Thoracic aorta (tissue), 2 donors: ENCODE data around the gene ARHGAP33. TPM values are rescaled to one million over a fixed set of nuclear protein-coding genes. Genes with fewer than 3 reads are reported as not detected.

ENCODE experiments used
- ATAC-seq: fragments of 150-250 bp; one replicate; pipeline ENCODE4 v1.8.0; 2017; ENCODE audit warnings: low read depth; ENCODE audit not compliant: insufficient number of reproducible peaks, low FRiP score
- DNase-seq: peaks from one replicate; pipeline ENCODE4 v3.0.0-alpha.2; 2020; ENCODE audit warnings: low spot score
- H3K27ac ChIP-seq, 2 donors: fragments of 200-600 bp; sonication (generic); 1 replicate in 1 of 2; 2 replicates in 1 of 2; pipeline ENCODE4 v1.5.1; 2016; ENCODE audit warnings: mild to moderate bottlenecking in 2 of 2, moderate library complexity in 2 of 2
- H3K27me3 ChIP-seq: fragments of 200-600 bp; sonication (generic); replicated peaks from 2 replicates; pipeline ENCODE4 v1.6.0; 2016; ENCODE audit warnings: mild to moderate bottlenecking; ENCODE audit not compliant: insufficient read depth
- H3K36me3 ChIP-seq: fragments of 200-600 bp; sonication (generic); one replicate; pipeline ENCODE4 v1.5.1; 2016
- H3K4me1 ChIP-seq, 2 donors: fragments of 200-600 bp; sonication (generic); 1 replicate in 1 of 2; 2 replicates in 1 of 2; pipeline versions ENCODE4 v1.5.1 to v1.6.0; 2016; ENCODE audit warnings: low read depth in 2 of 2, mild to moderate bottlenecking in 1 of 2; ENCODE audit not compliant: control insufficient read depth in 1 of 2
- H3K4me3 ChIP-seq: fragments of 200-600 bp; sonication (generic); 2 replicates; pipeline ENCODE4 v1.5.1; 2016; ENCODE audit warnings: mild to moderate bottlenecking
- H3K9me3 ChIP-seq: fragments of 200-600 bp; sonication (generic); 2 replicates; pipeline ENCODE4 v1.5.1; 2016
- CTCF ChIP-seq: fragments of 200-600 bp; sonication (generic); IDR thresholded peaks from one replicate; pipeline ENCODE4 v1.5.1; 2019; ENCODE audit warnings: antibody characterized with exemption
- total RNA-seq, 2 donors: library from RNA; depleted of rRNA; stranded (reverse); fragments of >200 nt; gene quantifications; one replicate each; pipeline versions ENCODE4 v1.1.0 to v1.2.3, GENCODE V29; 2016

The ARHGAP33 gene
- 10 to 100 TPM; 15.4 to 30.7 TPM for total RNA-seq

GRCh38 chr19:35775298-35776101 is at the start of gene ARHGAP33:
ARHGAP33 (plus strand) TSS chr19:35775564; CDS start chr19:35775659, 95 bp downstream.
- peak within 1 kb of the TSS; percentile 94 for H3K4me3 ChIP-seq
- TF ChIP-seq CTCF = no peak
- peaks cover 5% of the 10 kb centered on the region for H3K36me3 ChIP-seq
- ATAC-seq (peak; percentile 82), DNase-seq (peak; percentile 98)
- H3K27ac ChIP-seq = no peak within 1 kb of the TSS
- H3K27me3 ChIP-seq = no peaks in the 10 kb centered on the region
- H3K9me3 ChIP-seq = no peaks in the 10 kb centered on the region
- H3K4me1 ChIP-seq = peaks cover 8 to 12% of the 10 kb centered on the region in 2 donors

GRCh38 chr19:35727053-35727955 is 48.1 kb upstream of the ARHGAP33 start:
- no peak for ATAC-seq

GRCh38 chr19:35727956-35728706 is 47.2 kb upstream of the ARHGAP33 start:
- DNase-seq = no peak
- Histone ChIP-seq H3K27me3 (no peaks in the 10 kb centered on the region), H3K4me1 (no peaks in the 10 kb centered on the region), H3K36me3 (peaks cover 90% of the 10 kb centered on the region), H3K27ac (no peak overlapping the region), H3K4me3 (no peak overlapping the region), H3K9me3 (no peaks in the 10 kb centered on the region)
- TF ChIP-seq CTCF = no peak
- ATAC-seq = no peak

More at GRCh38 chr19:35727053-35727955, 48.1 kb upstream of the ARHGAP33 start:
- no peak for DNase-seq
- no peaks in the 10 kb centered on the region for H3K27me3 ChIP-seq
- no peaks in the 10 kb centered on the region for H3K4me1 ChIP-seq
- H3K36me3 ChIP-seq = peaks cover 95% of the 10 kb centered on the region
- H3K27ac ChIP-seq = no peak overlapping the region
- no peaks in the 10 kb centered on the region for H3K9me3 ChIP-seq
- no peak overlapping the region for H3K4me3 ChIP-seq
- no peak for TF ChIP-seq CTCF

GRCh38 chr19:35729021-35729420 is 46.3 kb upstream of the ARHGAP33 start:
- H3K27me3 ChIP-seq = no peaks in the 10 kb centered on the region
- no peak overlapping the region for H3K27ac ChIP-seq
- no peak for DNase-seq
- H3K4me3 ChIP-seq = no peak overlapping the region
- no peaks in the 10 kb centered on the region for H3K9me3 ChIP-seq
- H3K4me1 ChIP-seq = no peaks in the 10 kb centered on the region
- TF ChIP-seq CTCF = no peak
- no peak for ATAC-seq
- peaks cover 88% of the 10 kb centered on the region for H3K36me3 ChIP-seq
